Measurements from ENCODE around the gene SPDYE16. TPM values are rescaled to one million over a fixed set of nuclear protein-coding genes. Genes with fewer than 3 reads are reported as not detected.
"Not testable (repeated sequence)": the region's sequence is repeated elsewhere in the genome, so short reads cannot be mapped to it uniquely, and the experiment has no call there.

SPDYE16 gene
- total RNA-seq, 3 donors from 2014 or later: 0.20 to 0.51 TPM; not detected in 1

GRCh38 chr7:76502224-76502623, 40.9 kb downstream of the SPDYE16 start:
- DNase-seq; H3K4me1 ChIP-seq (ENCODE audit: low read depth); ATAC-seq; H3K36me3 ChIP-seq (ENCODE audit: low read depth); H3K4me3 ChIP-seq; intact Hi-C loops (cut with DNase I, micrococcal nuclease); H3K9me3 ChIP-seq: not testable (repeated sequence)

GRCh38 chr7:76499924-76500241, 43.2 kb downstream of the SPDYE16 start:
- H3K36me3 ChIP-seq (ENCODE audit: low read depth); H3K4me3 ChIP-seq; H3K9me3 ChIP-seq; DNase-seq; intact Hi-C loops (cut with DNase I, micrococcal nuclease); ATAC-seq; H3K4me1 ChIP-seq (ENCODE audit: low read depth): not testable (repeated sequence)

- not testable (repeated sequence) for ATAC-seq
These were observed 43.7 kb downstream of the SPDYE16 start for GRCh38 chr7:76499201-76499923.

GRCh38 chr7:76498583-76499200, 44.4 kb downstream of the SPDYE16 start:
- H3K4me1 ChIP-seq (ENCODE audit: low read depth); H3K9me3 ChIP-seq; DNase-seq; intact Hi-C loops (cut with DNase I, micrococcal nuclease); H3K36me3 ChIP-seq (ENCODE audit: low read depth); H3K4me3 ChIP-seq; ATAC-seq: not testable (repeated sequence)

More at GRCh38 chr7:76499201-76499923, 43.7 kb downstream of the SPDYE16 start:
- H3K36me3 ChIP-seq (ENCODE audit: low read depth); intact Hi-C loops (cut with DNase I, micrococcal nuclease); DNase-seq; H3K4me3 ChIP-seq; H3K4me1 ChIP-seq (ENCODE audit: low read depth); H3K9me3 ChIP-seq: not testable (repeated sequence)

GRCh38 chr7:76497918-76498582, 45.0 kb downstream of the SPDYE16 start:
- H3K4me1 ChIP-seq (ENCODE audit: low read depth); ATAC-seq; H3K9me3 ChIP-seq; DNase-seq; intact Hi-C loops (cut with DNase I, micrococcal nuclease); H3K36me3 ChIP-seq (ENCODE audit: low read depth); H3K4me3 ChIP-seq: not testable (repeated sequence)

GRCh38 chr7:76495717-76496116, 47.4 kb downstream of the SPDYE16 start:
- H3K4me3 ChIP-seq; H3K36me3 ChIP-seq (ENCODE audit: low read depth); DNase-seq; H3K4me1 ChIP-seq (ENCODE audit: low read depth); H3K9me3 ChIP-seq; ATAC-seq; intact Hi-C loops (cut with DNase I, micrococcal nuclease): not testable (repeated sequence)

GRCh38 chr7:76492139-76492538, 51.0 kb downstream of the SPDYE16 start:
- DNase-seq; H3K4me1 ChIP-seq (ENCODE audit: low read depth); H3K9me3 ChIP-seq; H3K36me3 ChIP-seq (ENCODE audit: low read depth); ATAC-seq; intact Hi-C loops (cut with DNase I, micrococcal nuclease); H3K4me3 ChIP-seq: not testable (repeated sequence)

- H3K4me3 ChIP-seq; ATAC-seq; intact Hi-C loops (cut with DNase I, micrococcal nuclease); H3K4me1 ChIP-seq (ENCODE audit: low read depth); DNase-seq; H3K36me3 ChIP-seq (ENCODE audit: low read depth); H3K9me3 ChIP-seq: not testable (repeated sequence)
These were observed 55.1 kb downstream of the SPDYE16 start for GRCh38 chr7:76487969-76488368.

- H3K9me3 ChIP-seq; H3K4me3 ChIP-seq; H3K36me3 ChIP-seq (ENCODE audit: low read depth); DNase-seq; H3K4me1 ChIP-seq (ENCODE audit: low read depth); intact Hi-C loops (cut with DNase I, micrococcal nuclease): not testable (repeated sequence)
- ATAC-seq: peak; percentile 80
These were observed 56.5 kb downstream of the SPDYE16 start for GRCh38 chr7:76486618-76487017.

GRCh38 chr7:76485822-76486610, 57.1 kb downstream of the SPDYE16 start:
- H3K9me3 ChIP-seq; H3K4me1 ChIP-seq (ENCODE audit: low read depth); H3K36me3 ChIP-seq (ENCODE audit: low read depth); DNase-seq; H3K4me3 ChIP-seq; intact Hi-C loops (cut with DNase I, micrococcal nuclease): not testable (repeated sequence)
- ATAC-seq: peak; percentile 11

GRCh38 chr7:76484456-76484855, 58.6 kb downstream of the SPDYE16 start:
- DNase-seq; ATAC-seq; intact Hi-C loops (cut with DNase I, micrococcal nuclease); H3K4me3 ChIP-seq; H3K9me3 ChIP-seq; H3K36me3 ChIP-seq (ENCODE audit: low read depth); H3K4me1 ChIP-seq (ENCODE audit: low read depth): not testable (repeated sequence)

- H3K36me3 ChIP-seq (ENCODE audit: low read depth); intact Hi-C loops (cut with DNase I, micrococcal nuclease); ATAC-seq; H3K4me1 ChIP-seq (ENCODE audit: low read depth); DNase-seq; H3K4me3 ChIP-seq; H3K9me3 ChIP-seq: not testable (repeated sequence)
These were observed 60.0 kb downstream of the SPDYE16 start for GRCh38 chr7:76483081-76483480.

- ATAC-seq; H3K9me3 ChIP-seq; H3K36me3 ChIP-seq (ENCODE audit: low read depth); H3K4me3 ChIP-seq; H3K4me1 ChIP-seq (ENCODE audit: low read depth); intact Hi-C loops (cut with DNase I, micrococcal nuclease); DNase-seq: not testable (repeated sequence)
These were observed 60.4 kb downstream of the SPDYE16 start for GRCh38 chr7:76482660-76483059.

All from mucosa of descending colon (tissue), 3 donors.